SU-DHL-6 (cell line): ENCODE data around the gene DNAJC13.

Source experiments
- H2AFZ ChIP-seq: fragments of 200-600 bp; sonication (generic); 2 replicates; pipeline ENCODE4 v1.6.1; 2014; ENCODE audit warnings: low read depth, mild to moderate bottlenecking, moderate library complexity, mixed read lengths, antibody characterized with exemption, low read length; ENCODE audit not compliant: severe bottlenecking
- H3F3A ChIP-seq: fragments of 200-600 bp; shearing (Covaris generic); 2 replicates; pipeline ENCODE4 v1.6.0; 2016; ENCODE audit warnings: antibody characterized with exemption, mild to moderate bottlenecking; ENCODE audit not compliant: insufficient read depth
- H3K27ac ChIP-seq: fragments of 200-600 bp; sonication (generic); 2 replicates; pipeline ENCODE4 v1.5.1; 2016; ENCODE audit warnings: low read depth, mild to moderate bottlenecking, low read length, moderate library complexity, mixed read lengths
- H3K27me3 ChIP-seq: fragments of 200-600 bp; sonication (generic), shearing (Covaris generic); 2 replicates; pipeline ENCODE4 v1.6.0; 2014; ENCODE audit warnings: mild to moderate bottlenecking, low read length
- H3K36me3 ChIP-seq: fragments of 200-600 bp; sonication (generic); 2 replicates; pipeline ENCODE4 v1.6.1; 2014; ENCODE audit warnings: mild to moderate bottlenecking, low read length, mixed read lengths
- H3K4me2 ChIP-seq: fragments of 300-600, 200-600 bp; shearing (Covaris generic), sonication (generic); 2 replicates; pipeline ENCODE4 v1.6.0; 2014; ENCODE audit warnings: low read length, low read depth, mild to moderate bottlenecking; ENCODE audit not compliant: poor library complexity, severe bottlenecking
- H3K4me3 ChIP-seq: fragments of 200-600 bp; sonication (generic); 2 replicates; pipeline ENCODE4 v1.5.1; 2014; ENCODE audit warnings: antibody characterized with exemption, low read length, mild to moderate bottlenecking, mixed read lengths; ENCODE audit not compliant: insufficient read depth, poor library complexity, severe bottlenecking
- H3K79me2 ChIP-seq: fragments of 200-600 bp; sonication (generic); 2 replicates; pipeline ENCODE4 v1.6.1; 2014; ENCODE audit warnings: mild to moderate bottlenecking, low read length, moderate library complexity; ENCODE audit not compliant: insufficient read depth
- H3K9ac ChIP-seq: fragments of 200-600 bp; sonication (generic); 2 replicates; pipeline ENCODE4 v1.7.0; 2014; ENCODE audit warnings: mild to moderate bottlenecking, low read length
- H3K9me2 ChIP-seq: fragments of 200-600 bp; sonication (generic); replicated peaks from 2 replicates; pipeline ENCODE4 v1.6.1; 2014; ENCODE audit warnings: low read length; ENCODE audit not compliant: insufficient read depth
- H3K9me3 ChIP-seq: fragments of 200-600 bp; sonication (generic); 2 replicates; pipeline ENCODE4 v1.6.1; 2014; ENCODE audit warnings: low read length, mixed read lengths; ENCODE audit not compliant: insufficient read depth
- H4K20me1 ChIP-seq: fragments of 200-600 bp; sonication (generic); 2 replicates; pipeline ENCODE4 v1.6.1; 2014; ENCODE audit warnings: low read depth, mild to moderate bottlenecking, antibody characterized with exemption, low read length, moderate library complexity, mixed read lengths
- EZH2phosphoT487 ChIP-seq: fragments of 200-600 bp; sonication (generic), shearing (Covaris generic); conservative IDR thresholded peaks from 2 replicates; pipeline ENCODE4 v1.6.1; 2018; ENCODE audit warnings: mild to moderate bottlenecking, antibody characterized with exemption, low read length, moderate library complexity, mixed read lengths
- TF ChIP-seq, protein P1 (sequence below): fragments of 200-600 bp; sonication (generic); IDR thresholded peaks from one replicate; pipeline ENCODE4 v1.5.1; 2017; ENCODE audit warnings: antibody characterized with exemption, mild to moderate bottlenecking, low read length, moderate library complexity; ENCODE audit not compliant: insufficient read depth, poor library complexity, severe bottlenecking

DNAJC13 gene

DNA sequence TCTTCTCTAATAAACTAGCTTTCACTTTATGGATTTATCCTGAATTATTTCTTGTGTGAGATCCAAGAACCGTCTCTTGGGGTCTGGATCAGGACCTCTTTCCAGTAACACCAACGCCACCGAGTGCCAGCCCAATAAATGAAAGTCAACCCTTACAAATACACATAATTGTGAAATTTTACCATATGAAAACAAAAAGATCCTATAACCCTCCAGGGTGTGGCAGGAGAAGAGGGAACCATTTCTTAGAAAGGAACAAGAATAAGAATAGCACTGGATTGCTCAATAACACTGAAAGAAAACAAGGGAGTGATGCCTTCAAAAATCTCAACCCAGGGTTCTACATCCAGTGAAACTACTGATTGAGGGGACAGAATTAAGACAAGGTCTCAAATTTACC lies 128.2 kb downstream of the DNAJC13 start:
- Histone ChIP-seq H3K36me3 (no peaks in the 10 kb centered on the region), H3K27me3 (no peaks in the 10 kb centered on the region), H4K20me1 (no peaks in the 10 kb centered on the region), H3K79me2 (no peaks in the 10 kb centered on the region), H3K27ac (no peak overlapping the region), H3F3A (no peaks in the 10 kb centered on the region), H3K9me2 (no peaks in the 10 kb centered on the region), H3K9me3 (no peaks in the 10 kb centered on the region), H3K9ac (no peak overlapping the region), H2AFZ (no peak overlapping the region), H3K4me3 (no peak overlapping the region), H3K4me2 (no peak overlapping the region)
- TF ChIP-seq EZH2phosphoT487: no peak
- TF ChIP-seq, protein P1, sequence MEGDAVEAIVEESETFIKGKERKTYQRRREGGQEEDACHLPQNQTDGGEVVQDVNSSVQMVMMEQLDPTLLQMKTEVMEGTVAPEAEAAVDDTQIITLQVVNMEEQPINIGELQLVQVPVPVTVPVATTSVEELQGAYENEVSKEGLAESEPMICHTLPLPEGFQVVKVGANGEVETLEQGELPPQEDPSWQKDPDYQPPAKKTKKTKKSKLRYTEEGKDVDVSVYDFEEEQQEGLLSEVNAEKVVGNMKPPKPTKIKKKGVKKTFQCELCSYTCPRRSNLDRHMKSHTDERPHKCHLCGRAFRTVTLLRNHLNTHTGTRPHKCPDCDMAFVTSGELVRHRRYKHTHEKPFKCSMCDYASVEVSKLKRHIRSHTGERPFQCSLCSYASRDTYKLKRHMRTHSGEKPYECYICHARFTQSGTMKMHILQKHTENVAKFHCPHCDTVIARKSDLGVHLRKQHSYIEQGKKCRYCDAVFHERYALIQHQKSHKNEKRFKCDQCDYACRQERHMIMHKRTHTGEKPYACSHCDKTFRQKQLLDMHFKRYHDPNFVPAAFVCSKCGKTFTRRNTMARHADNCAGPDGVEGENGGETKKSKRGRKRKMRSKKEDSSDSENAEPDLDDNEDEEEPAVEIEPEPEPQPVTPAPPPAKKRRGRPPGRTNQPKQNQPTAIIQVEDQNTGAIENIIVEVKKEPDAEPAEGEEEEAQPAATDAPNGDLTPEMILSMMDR: no peak

DNA sequence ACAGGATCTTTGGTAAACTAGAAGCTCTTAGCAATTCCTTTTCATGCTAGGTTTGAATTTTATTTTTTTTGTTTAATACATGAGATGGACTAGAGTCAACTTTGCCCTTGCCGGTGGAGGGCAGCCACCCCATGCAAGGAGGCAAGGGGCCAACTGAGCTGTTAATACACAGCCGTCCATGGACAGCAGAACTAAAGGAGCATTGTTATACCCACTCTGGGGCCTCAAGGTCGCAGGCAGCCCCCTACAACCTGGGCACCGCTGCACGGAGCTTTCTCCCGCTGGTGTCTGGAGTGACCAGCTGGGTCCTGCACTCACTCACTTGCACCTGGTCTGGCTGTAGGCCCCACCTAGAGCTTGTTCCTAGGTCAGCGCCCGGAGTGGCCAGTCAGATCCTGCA lies 131.9 kb downstream of the DNAJC13 start:
- TF ChIP-seq, protein P1: no peak
- TF ChIP-seq EZH2phosphoT487: no peak
- Histone ChIP-seq H3K4me3 (no peak overlapping the region), H3K27ac (no peak overlapping the region)

DNA sequence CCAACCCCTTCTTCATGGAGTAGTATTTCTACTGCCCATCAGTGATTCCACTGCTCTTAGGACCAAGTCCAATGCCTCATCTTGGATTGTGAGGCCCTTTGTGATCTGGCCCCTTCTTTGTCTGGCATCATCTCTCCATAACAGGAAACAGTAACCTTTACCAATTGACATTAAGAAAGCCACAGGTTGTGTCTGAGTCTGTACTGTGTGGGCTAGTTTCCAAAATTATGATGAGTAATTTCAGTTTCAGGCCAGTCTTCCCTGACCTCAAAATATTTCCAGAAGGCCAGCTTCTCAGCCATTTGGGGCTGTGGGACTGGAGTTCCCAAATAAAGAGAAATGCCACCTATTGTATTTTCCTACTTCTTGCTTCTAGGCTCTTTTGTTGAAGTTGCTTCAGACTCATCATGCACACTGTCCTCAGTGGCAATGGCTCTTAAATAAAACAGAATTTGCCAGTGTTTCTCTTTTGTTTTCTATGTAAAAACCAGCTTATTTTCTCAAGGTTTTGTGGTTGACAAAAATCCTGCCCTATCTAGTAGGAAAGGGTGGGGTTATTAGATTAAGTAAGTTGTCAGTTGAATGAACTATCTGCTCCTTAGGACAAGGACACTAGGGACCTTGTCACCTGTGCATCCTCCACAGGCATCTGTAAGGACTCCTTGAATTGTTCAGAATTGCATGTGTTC lies 132.7 kb downstream of the DNAJC13 start:
- TF ChIP-seq EZH2phosphoT487: no peak
- TF ChIP-seq, protein P1: no peak
- H3K27me3 ChIP-seq: no peaks in the 10 kb centered on the region
- no peak overlapping the region for H3K9ac ChIP-seq
- no peak overlapping the region for H3K27ac ChIP-seq
- no peaks in the 10 kb centered on the region for H3K36me3 ChIP-seq
- H3K9me3 ChIP-seq: no peaks in the 10 kb centered on the region
- no peaks in the 10 kb centered on the region for H3K9me2 ChIP-seq
- H3K79me2 ChIP-seq: no peaks in the 10 kb centered on the region
- H3K4me2 ChIP-seq: no peak overlapping the region
- no peaks in the 10 kb centered on the region for H4K20me1 ChIP-seq
- H3K4me3 ChIP-seq: no peak overlapping the region
- H2AFZ ChIP-seq: no peak overlapping the region
- no peaks in the 10 kb centered on the region for H3F3A ChIP-seq

More for the DNA sequence above, 131.9 kb downstream of the DNAJC13 start:
- H3K36me3 ChIP-seq: no peaks in the 10 kb centered on the region
- H3K4me2 ChIP-seq: no peak overlapping the region
- no peaks in the 10 kb centered on the region for H3K27me3 ChIP-seq
- no peaks in the 10 kb centered on the region for H3K9me2 ChIP-seq
- no peaks in the 10 kb centered on the region for H4K20me1 ChIP-seq
- no peaks in the 10 kb centered on the region for H3K79me2 ChIP-seq
- no peak overlapping the region for H2AFZ ChIP-seq
- H3K9ac ChIP-seq: no peak overlapping the region
- H3F3A ChIP-seq: no peaks in the 10 kb centered on the region
- no peaks in the 10 kb centered on the region for H3K9me3 ChIP-seq
